HTERT RPE-1 (cell line): Measurements from ENCODE around the gene BAMBI.
"Not testable (repeated sequence)": the region's sequence is repeated elsewhere in the genome, so short reads cannot be mapped to it uniquely, and the experiment has no call there.

Experiments
- in situ Hi-C: fragments of 300-500 bp; cut with MboI; formaldehyde crosslinking; loops from 4 replicates; pipeline ENCODE4 v1.14.3; 2020; ENCODE audit warnings: low sequenced_read_pairs

The BAMBI gene

GRCh38 chr10:28676968-28677887 lies at the start of gene BAMBI:
Gene BAMBI (plus strand): TSS chr10:28677521. CDS start chr10:28677898, 377 bp downstream.
- in situ Hi-C loops: no loop called here

- in situ Hi-C loops: no loop called here
These were observed 49.0 kb upstream of the BAMBI start for GRCh38 chr10:28628184-28628893.

- in situ Hi-C loops: no loop called here
These were observed 45.3 kb upstream of the BAMBI start for GRCh38 chr10:28631896-28632583.

GRCh38 chr10:28632584-28632945 lies 44.8 kb upstream of the BAMBI start:
- in situ Hi-C loops: no loop called here

DNA sequence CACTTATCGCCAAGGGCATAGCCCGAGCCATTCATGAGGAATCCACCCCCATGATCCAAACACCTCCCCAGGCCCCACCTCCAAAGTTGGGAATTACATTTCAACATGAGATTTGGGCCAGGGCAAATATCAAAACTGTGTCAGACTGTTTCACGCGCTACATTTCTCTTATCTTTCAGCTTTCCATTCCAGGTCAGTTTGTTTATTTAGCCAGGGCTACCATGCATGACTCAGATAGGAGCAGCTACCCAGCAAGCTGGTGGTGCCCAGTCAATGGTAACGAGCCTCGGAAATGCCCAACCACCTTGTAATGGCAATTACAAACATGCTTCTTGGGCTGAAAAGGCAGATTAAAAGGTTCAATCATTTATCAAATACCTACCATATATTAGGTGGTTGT lies 43.6 kb upstream of the BAMBI start:
- in situ Hi-C loops: no loop called here

DNA sequence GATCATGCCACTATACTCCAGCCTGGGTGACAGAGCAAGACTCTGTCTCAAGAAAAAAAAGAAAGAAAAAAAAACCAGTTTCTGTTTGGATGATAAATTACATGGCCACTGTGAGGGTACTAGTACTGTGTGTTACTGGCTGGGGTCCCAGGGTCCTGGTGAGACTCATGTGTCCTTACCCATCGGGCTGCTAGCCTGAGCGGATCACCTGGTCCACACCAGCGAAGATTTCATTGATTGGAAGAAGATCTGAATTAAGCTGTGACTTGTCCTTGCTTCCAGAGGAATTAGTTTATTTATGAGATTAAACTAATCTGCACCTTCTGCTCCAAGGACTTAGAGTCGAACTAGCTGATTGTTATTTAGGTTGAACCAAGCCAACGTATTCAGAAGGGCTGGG lies 40.0 kb upstream of the BAMBI start:
- in situ Hi-C loops: no loop called here

DNA sequence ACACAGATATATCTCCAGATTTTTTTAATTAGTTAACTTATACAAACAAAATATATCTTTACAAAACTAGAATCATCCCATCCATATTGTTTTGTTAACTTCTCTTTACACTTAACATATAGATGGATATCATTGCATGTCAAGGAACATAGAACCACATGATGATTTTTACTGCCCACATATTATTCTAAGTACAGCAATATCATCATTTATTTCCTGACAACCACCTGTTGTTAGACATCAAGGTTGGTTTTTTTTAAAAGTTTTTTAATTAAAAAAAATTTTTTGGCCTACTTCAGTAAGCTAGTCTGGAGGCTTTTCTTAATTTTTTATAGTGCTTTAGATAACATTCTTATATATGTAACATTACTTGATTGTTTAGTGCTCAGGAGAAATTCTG lies 38.9 kb upstream of the BAMBI start:
- in situ Hi-C loops: no loop called here

- in situ Hi-C loops: no loop called here
These were observed 36.8 kb upstream of the BAMBI start for GRCh38 chr10:28640551-28640950.

DNA sequence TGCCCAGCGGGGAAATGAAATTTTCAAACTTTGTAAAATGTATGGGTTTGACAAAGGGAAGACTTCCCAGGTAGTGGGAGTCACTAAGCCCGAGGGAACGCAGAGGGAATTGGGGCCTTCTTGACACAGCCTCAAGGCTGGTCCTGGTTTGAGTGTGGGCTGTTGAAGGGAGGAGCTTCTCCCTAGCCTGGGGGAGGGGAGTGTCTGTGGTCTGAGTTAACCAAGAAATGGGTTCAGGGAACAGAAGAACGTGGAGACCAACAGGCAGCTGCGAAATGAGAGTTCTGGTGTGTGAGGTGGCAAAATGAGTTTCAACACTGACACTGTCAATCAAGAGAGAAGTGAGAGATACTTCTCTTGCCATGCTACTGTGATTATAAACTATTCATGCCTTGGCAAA lies 32.7 kb upstream of the BAMBI start:
- in situ Hi-C loops: no loop called here

DNA sequence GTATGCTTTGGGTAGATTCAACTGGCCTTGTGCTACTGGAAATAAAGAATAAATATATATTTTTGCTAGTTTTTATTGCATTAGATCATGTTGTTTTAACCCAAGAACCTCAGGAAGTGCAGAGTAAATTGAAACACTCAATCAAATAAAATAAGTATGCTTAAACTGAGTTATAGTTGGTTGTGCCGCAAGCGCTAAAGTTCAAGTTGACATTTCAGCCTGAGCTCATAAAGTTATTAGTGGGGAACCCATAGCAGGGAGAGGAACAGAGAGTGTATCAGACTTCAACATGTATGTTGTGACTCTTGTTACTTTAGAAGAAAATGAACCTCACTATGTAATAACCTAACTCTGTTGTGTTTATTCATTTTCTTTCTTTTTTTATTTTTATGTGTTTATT lies 25.2 kb upstream of the BAMBI start:
- in situ Hi-C loops: no loop called here

- in situ Hi-C loops: no loop called here
These were observed 24.6 kb upstream of the BAMBI start for GRCh38 chr10:28652703-28653102.

DNA sequence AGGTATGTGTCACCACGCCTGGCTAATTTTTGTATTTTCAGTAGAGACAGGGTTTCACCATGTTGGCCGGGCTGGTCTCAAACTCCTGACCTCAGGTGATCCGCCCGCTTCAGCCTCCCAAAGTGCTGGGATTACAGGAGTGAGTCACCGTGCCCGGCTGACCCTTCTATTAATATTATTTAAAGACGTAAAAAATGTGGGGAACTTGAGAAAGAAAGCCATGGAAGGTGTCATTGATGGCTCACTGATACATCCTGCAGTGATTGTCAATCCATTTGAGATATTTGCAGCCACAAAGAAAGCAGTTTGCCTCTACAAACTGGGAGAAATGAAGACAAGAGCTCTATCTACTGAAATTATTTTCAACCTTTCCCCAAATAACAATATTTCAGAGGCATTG lies 18.5 kb upstream of the BAMBI start:
- in situ Hi-C loops: not testable (repeated sequence)

GRCh38 chr10:28661035-28661434 lies 16.3 kb upstream of the BAMBI start:
- in situ Hi-C loops: no loop called here

- in situ Hi-C loops: no loop called here
These were observed 13.5 kb upstream of the BAMBI start for GRCh38 chr10:28663576-28664368.

GRCh38 chr10:28664369-28664740 lies 13.0 kb upstream of the BAMBI start:
- in situ Hi-C loops: no loop called here

DNA sequence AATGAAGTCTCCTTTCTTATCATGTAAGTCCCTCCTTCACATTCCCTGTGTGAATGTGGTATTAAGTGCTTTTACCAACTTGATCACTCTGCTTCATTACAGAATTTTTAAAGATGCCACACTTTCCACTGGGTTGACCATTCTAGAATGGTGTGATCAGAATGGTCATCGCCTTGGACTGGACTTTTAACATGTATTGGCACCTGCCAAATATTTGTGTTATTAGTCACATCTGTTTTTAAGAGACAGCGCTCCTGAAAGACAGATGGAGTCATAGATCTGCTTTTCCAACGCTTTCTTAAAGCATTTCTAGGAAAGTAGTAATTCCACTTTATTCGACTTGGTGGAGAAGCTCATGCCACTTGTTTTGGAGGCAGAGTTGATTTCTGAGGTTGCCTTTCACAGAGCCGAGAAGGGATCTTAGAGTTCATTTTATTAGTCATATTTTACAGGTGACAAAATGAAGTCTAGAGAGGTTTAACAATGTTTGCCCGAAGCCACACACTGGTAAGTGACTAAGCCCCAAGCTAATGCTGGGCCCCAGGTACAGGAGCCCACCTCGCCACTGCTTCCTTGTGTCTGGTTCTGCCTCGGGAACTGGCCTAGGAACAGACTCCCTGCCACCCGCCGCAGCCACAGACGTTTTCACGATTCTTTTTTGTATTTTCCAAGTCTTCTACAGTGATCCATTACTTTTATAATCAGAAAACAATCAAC lies 10.4 kb upstream of the BAMBI start:
- in situ Hi-C loops: no loop called here

- in situ Hi-C loops: no loop called here
These were observed 8.7 kb upstream of the BAMBI start for GRCh38 chr10:28668363-28669226.

GRCh38 chr10:28669227-28670173 lies 7.8 kb upstream of the BAMBI start:
- in situ Hi-C loops: no loop called here
